Posterior cingulate gyrus (tissue), 11 donors: ENCODE data around the gene DPY19L3.
"Not testable (repeated sequence)": the region's sequence is repeated elsewhere in the genome, so short reads cannot be mapped to it uniquely, and the experiment has no call there.

Experiments
- DNase-seq, 10 donors: peaks; one replicate each; pipeline versions ENCODE4 v3.0.0 to v3.0.0-alpha.2; 2020 to 2021; ENCODE audit warnings: mixed read lengths in 3 of 10
- intact Hi-C: fragments of 100-400 bp; cut with DNase I; formaldehyde crosslinking; loops from one replicate; pipeline ENCODE4 v1.15.1; 2023

DPY19L3 gene

GRCh38 chr19:32392901-32393300 lies 12.7 kb upstream of the DPY19L3 start:
- intact Hi-C loops = no loop called here
- DNase-seq = no peak

GRCh38 chr19:32396046-32396652 lies 9.4 kb upstream of the DPY19L3 start:
- intact Hi-C loops = no loop called here
- no peak for DNase-seq

DNA sequence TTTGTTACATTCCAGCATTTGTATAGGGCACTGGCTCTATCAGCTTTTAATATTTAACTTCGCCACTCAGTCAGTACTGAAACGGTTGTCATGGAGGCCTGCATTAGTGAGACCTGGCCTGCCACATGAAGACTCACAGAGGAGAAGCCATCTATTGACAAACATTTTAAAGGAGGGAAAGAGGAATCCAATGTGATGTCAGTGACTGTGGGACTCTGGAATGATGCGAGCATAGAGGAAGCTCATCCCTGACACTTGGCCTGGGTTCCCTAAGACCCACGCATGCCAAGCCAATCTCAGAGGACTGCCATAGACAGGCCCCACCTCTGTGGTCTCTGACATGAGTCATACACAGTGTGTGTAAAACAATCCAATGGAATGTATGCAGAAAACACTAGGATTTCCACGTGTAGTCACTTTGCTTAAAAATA lies 7.9 kb upstream of the DPY19L3 start:
- DNase-seq = no peak
- intact Hi-C loops = no loop called here

DNA sequence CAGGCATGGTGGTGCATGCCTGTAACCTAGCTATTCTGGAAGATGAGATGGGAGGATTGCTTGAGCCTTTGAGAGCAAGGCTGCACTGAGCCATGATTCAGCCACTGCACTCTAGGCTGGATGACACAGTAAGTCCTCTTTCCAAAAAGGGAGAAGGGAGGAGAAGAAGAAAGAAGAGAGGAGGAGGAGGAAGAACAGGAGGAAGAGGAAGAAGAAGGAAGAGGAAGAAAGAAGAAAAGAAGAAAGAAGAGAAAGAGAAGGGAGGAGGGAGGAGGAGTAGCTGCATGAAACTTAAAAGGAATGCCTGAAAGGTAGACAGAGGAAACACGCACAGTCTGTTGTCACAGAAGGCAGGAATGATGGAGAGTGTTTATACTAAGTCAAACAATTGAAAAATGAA lies 3.6 kb upstream of the DPY19L3 start:
- DNase-seq = no peak
- intact Hi-C loops = loop anchor here (10.0 kb wide), 1 partner anchor 173 kb away; no protein-coding TSS in a partner anchor

GRCh38 chr19:32403291-32403995 lies 2.1 kb upstream of the DPY19L3 start:
- intact Hi-C loops = loop anchor here (10.0 kb wide), 1 partner anchor 171 kb away; no protein-coding TSS in a partner anchor

GRCh38 chr19:32404213-32404932 lies 1.2 kb upstream of the DPY19L3 start:
- intact Hi-C loops = loop anchor here (10.0 kb wide), 1 partner anchor 170 kb away; no protein-coding TSS in a partner anchor
- no peak for DNase-seq

More at GRCh38 chr19:32403291-32403995, 2.1 kb upstream of the DPY19L3 start:
- no peak for DNase-seq

- DNase-seq = peak; percentile 40 to 94 (median 61)
- intact Hi-C loops = loop anchor here (10.0 kb wide), 1 partner anchor 170 kb away; no protein-coding TSS in a partner anchor
Observed at GRCh38 chr19:32404933-32405430, 588 bp upstream of the DPY19L3 start.

DNA sequence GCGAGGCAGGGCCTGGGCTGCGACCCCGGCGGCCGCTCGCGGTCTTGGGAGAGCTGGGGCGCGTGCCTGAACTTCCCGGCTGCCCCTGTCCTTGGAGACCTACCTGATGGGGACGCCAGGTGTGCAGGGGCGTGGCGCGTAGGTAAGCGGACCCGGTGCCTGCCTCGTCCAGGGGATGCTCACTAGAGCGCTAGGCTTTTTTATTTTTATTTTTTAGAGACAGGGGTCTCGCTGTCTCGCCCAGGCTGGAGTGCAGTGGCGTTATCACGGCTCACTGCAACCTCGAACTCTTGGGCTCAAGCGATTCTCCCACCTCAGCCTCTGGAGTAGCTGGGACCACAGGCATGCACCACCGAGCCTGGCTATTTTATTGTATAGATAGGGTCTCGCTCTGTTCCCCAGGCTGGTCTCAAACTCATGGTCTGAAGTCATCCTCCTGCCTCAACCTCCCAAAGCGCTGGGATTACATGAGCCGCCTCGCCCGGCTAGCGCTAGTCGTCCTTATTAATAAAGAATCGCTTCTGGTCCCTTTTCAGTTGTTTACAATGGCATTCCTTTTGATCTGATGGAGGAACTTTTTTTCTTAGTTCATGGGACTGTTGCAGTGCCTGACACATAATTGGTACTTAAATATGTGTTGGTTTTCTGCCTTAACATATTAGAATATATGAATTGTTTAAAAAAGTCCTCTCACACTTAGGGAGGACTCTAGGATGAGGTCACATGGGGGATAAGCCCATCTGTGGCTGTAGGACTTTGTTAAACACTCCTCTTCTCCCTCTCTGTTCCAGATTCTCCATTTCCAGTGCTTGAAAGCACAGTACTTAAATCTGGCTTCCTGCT lies 812 bp downstream of the DPY19L3 start:
- intact Hi-C loops = loop anchor here (2.0 to 10.0 kb wide), 2 partner anchors 62 to 168 kb away; partner anchors contain the start of gene ZNF507
- no peak for DNase-seq

DNA sequence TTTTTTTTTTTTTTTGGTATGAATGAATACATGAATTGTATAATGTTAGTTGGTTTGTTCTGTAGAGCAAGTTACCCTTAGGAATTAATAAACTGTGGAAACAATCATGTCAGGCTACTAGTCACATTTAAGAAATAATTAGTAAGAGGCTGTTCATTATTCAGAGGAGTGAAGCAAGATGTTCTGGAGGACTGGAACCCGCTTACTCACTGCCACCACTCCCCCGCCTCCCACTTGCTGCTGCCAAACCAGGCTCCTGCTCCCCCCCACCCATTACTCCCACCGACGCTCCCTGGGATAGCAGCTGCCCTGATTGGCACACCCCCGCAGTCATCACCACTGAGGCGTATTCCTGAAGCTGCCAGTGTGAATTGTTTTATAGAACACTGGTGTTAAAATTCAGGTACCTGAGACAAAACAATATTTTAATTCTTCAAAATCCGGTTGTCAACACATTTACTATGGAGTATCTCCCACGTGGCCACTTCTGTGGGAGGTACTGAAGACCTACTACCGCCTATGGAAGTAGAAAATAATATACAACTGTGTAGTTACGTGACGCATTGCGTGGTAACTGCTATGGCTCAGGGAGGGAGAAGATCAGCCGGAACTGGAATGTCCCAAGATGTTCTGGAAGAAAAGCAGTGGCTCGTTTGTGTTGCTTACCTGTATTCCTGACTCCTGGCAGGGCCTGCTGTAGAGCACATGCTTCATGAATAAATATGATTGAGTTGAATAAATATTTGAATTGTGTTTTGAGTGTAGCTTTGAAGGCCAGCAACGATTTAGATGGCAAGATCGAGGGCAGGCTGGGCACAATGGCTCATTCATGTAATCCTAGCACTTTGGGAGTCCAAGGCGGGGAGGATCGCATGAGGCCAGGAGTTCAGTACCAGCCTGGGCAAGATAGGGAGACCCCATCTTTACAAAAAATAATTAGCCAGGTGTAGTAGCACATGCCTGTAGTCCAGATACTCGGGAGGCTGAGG lies 1.7 kb downstream of the DPY19L3 start:
- intact Hi-C loops = loop anchor here (2.0 to 10.0 kb wide), 2 partner anchors 62 to 168 kb away; partner anchors contain the start of gene ZNF507
- DNase-seq = peak in 9 of 10 donors; percentile 26 to 92 (median 58)

GRCh38 chr19:32415246-32415645 lies 9.7 kb downstream of the DPY19L3 start:
- intact Hi-C loops = no loop called here
- no peak for DNase-seq

GRCh38 chr19:32415669-32416068 lies 10.1 kb downstream of the DPY19L3 start:
- intact Hi-C loops = no loop called here
- no peak for DNase-seq

DNA sequence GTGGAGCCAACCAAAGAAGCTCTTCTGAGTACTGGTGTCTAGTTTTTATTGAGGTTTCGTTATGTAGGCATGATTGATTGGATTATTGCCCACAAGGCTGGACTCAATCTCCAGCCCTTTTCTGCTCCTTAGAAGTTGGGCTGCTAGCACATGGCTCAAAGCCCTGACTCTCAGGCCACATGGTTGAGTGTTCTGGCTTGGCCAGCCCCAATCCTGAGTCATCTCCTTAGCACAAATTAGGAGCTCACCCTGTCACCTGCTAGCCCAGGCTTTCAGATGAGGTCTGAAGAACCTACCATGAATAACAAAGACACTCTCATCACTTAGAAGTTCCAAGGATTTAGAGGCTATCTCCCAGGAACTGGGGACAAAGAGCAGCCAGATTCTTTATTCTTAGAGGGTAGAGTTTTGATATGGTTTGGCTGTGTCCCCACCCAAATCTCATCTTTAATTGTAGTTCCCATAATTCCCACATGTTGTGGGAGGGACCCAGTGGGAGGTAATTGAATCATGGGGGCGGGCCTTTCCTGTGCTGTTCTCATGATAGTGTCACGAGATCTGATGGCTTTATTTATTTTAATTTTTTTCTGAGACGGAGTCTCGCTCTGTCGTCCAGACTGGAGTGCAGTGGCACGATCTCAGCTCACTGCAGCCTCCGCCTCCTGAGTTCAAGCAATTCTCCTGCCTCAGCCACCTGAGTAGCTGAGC lies 11.3 kb downstream of the DPY19L3 start:
- DNase-seq = peak in 1 of 10 donors; percentile 35
- intact Hi-C loops = loop anchor here (1.0 kb wide), 1 partner anchor 22 kb away; no protein-coding TSS in a partner anchor

GRCh38 chr19:32418155-32418554 lies 12.6 kb downstream of the DPY19L3 start:
- DNase-seq = no peak
- intact Hi-C loops = no loop called here

- no peak for DNase-seq
- intact Hi-C loops = no loop called here
Observed at GRCh38 chr19:32421589-32422361, 16.2 kb downstream of the DPY19L3 start.

DNA sequence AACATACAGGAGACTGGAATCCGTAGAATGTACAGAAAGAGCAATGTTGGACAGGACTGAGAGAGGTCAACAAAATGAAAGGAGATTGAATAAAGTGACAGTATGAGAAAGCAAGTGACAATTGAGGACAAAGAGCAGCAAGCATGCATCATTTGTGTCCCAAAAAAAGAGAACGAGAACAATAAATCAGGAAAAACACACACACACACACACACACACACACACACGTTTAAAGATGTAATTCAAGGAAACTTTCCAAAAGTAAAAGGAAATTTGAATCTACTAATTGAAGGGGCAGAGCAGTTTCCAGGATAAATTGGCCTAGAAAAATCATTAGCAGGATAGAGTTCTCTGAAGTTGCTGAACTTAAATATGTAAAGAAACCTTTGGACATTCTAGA lies 16.9 kb downstream of the DPY19L3 start:
- no peak for DNase-seq
- intact Hi-C loops = no loop called here

DNA sequence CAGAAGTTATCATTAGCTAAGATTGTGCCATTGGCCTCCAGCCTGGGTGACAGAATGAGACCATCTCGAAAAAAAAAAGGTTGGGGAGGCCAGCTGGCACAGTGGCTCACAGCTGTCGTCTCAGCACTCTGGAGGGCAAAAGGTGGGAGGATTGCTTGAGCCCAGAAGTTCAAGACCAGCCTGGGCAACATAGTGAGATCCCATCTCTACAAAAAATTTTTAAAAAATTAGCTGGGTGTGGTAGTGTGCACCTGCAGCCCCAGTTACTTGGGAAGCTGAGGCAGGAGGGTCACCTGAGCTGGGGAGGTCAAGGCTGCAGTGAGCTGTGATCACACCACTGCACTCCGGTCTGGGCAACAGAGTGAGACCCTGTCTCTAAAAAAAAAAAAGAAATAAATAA lies 18.4 kb downstream of the DPY19L3 start:
- DNase-seq, intact Hi-C loops: not testable (repeated sequence)

DNA sequence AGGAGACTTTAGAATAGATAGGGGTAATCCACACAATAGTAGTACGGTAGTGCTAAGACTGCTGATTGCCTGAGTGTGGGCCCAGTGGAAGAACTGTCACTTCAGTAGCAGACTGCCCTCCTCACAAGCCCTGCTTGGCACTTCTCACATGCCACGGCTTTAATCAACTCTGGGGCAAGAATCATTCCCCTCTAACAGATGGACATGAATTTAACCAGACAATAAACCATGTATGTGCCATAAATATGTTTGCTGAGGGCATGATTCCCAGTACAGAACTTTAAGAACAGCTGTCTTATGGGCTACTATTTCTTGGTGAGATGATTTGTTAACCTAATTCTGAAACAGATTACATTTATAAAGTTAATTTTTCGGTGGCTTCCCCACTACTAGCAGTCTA lies 22.0 kb downstream of the DPY19L3 start:
- intact Hi-C loops = no loop called here
- DNase-seq = no peak
